B cell (primary cell): ENCODE measurements around the gene TLL1. TPM values are rescaled to one million over a fixed set of nuclear protein-coding genes. Genes with fewer than 3 reads are reported as not detected.

Experiments used
- ATAC-seq: fragments of 200-7000 bp; cut with Tn5 transposase; one replicate; pipeline ENCODE4 v1.10.0; 2021; ENCODE audit warnings: low read depth, mild to moderate bottlenecking, moderate number of reproducible peaks, moderate library complexity
- CTCF ChIA-PET: fragments of 350-600 bp; sonication (Branson Sonifier 250); formaldehyde crosslinking; loops from one replicate; lab custom pipeline; 2021; ENCODE audit warnings: antibody characterized with exemption, inconsistent platforms; lab: Charles Lee
- POLR2A ChIA-PET: fragments of 350-600 bp; sonication (Branson Sonifier 250); formaldehyde crosslinking; loops from one replicate; lab custom pipeline; 2021; ENCODE audit warnings: antibody characterized with exemption; lab: Charles Lee
- DNase-seq: peaks from one replicate; pipeline ENCODE4 v3.0.0; 2013
- H2AFZ ChIP-seq: 2 replicates; pipeline ENCODE4 v1.6.1; 2012; ENCODE audit warnings: mild to moderate bottlenecking, low read depth, low read length; ENCODE audit not compliant: insufficient read depth, poor library complexity, severe bottlenecking
- H3K27ac ChIP-seq, 2 donors: 1 replicate in 1 of 2; 2 replicates in 1 of 2; pipeline ENCODE4 v1.5.1; 2012 to 2013; ENCODE audit warnings: low read length in 2 of 2, mild to moderate bottlenecking in 2 of 2, moderate library complexity in 1 of 2
- H3K27me3 ChIP-seq, 4 experiments: fragments of 200-600 bp in 1 of 4; sonication (generic) in 1 of 4; replicated peaks in 1 of 4; 1 replicate in 2 of 4; 2 replicates in 2 of 4; pipeline versions ENCODE4 v1.6.1 to v1.7.0; 2013 to 2016; ENCODE audit warnings: low read length in 3 of 4, mild to moderate bottlenecking in 2 of 4, mixed read lengths in 1 of 4, moderate library complexity in 1 of 4; ENCODE audit not compliant: insufficient read depth in 4 of 4, control insufficient read depth in 3 of 4; ENCODE audit errors: control extremely low read depth in 1 of 4
- H3K36me3 ChIP-seq, 2 experiments: replicated peaks in 1 of 2; 1 replicate in 1 of 2; 2 replicates in 1 of 2; pipeline versions ENCODE4 v1.6.1 to v1.7.1; 2013; ENCODE audit warnings: low read length in 1 of 2; ENCODE audit not compliant: insufficient read depth in 2 of 2, control insufficient read depth in 1 of 2; ENCODE audit errors: control extremely low read depth in 1 of 2, extremely low read depth in 1 of 2
- H3K4me1 ChIP-seq, 2 donors: fragments of 200-600 bp in 1 of 2; sonication (generic) in 1 of 2; 1 replicate in 1 of 2; 2 replicates in 1 of 2; pipeline versions ENCODE4 v1.5.1 to v1.6.1; 2013 to 2017; ENCODE audit warnings: low read length in 2 of 2; ENCODE audit not compliant: control insufficient read depth in 2 of 2, insufficient read depth in 2 of 2
- H3K4me2 ChIP-seq: replicated peaks from 2 replicates; pipeline ENCODE3; 2012; ENCODE audit warnings: mild to moderate bottlenecking, low read depth, low read length; ENCODE audit not compliant: poor library complexity, severe bottlenecking
- H3K4me3 ChIP-seq, 5 experiments: fragments of 200-600 bp in 1 of 5; sonication (generic) in 1 of 5; 1 replicate in 3 of 5; 2 replicates in 2 of 5; pipeline versions ENCODE4 v1.5.1 to v1.7.0; 2011 to 2016; ENCODE audit warnings: low read length in 4 of 5, mild to moderate bottlenecking in 4 of 5, low read depth in 2 of 5, control low read depth in 1 of 5, moderate library complexity in 1 of 5; ENCODE audit not compliant: insufficient read depth in 1 of 5; ENCODE audit errors: control extremely low read depth in 1 of 5, extremely low read depth in 1 of 5
- H3K79me2 ChIP-seq: fragments of 200-600 bp; sonication (generic); one replicate; pipeline ENCODE4 v1.6.0; 2016; ENCODE audit warnings: low read length; ENCODE audit not compliant: control insufficient read depth, insufficient read depth
- H3K9ac ChIP-seq: fragments of 200-600 bp; sonication (generic); 2 replicates; pipeline ENCODE4 v1.6.1; 2017; ENCODE audit warnings: mild to moderate bottlenecking, low read length, moderate library complexity
- H3K9me3 ChIP-seq, 3 donors: one replicate each; pipeline versions ENCODE4 v1.6.1 to v1.7.1; 2013; ENCODE audit warnings: low read length in 2 of 3; ENCODE audit not compliant: control insufficient read depth in 2 of 3, insufficient read depth in 1 of 3; ENCODE audit errors: control extremely low read depth in 1 of 3
- H4K20me1 ChIP-seq: 2 replicates; pipeline ENCODE4 v1.6.0; 2012; ENCODE audit warnings: mild to moderate bottlenecking, low read length; ENCODE audit not compliant: insufficient read depth, control insufficient read depth, poor library complexity, severe bottlenecking
- H3K27ac Mint-ChIP-seq: one replicate; pipeline ENCODE4 v1.8.0; 2021; ENCODE audit warnings: mixed read lengths
- H3K27me3 Mint-ChIP-seq: one replicate; pipeline ENCODE4 v1.8.0; 2021; ENCODE audit warnings: mixed read lengths
- H3K4me1 Mint-ChIP-seq: one replicate; pipeline ENCODE4 v1.8.0; 2021; ENCODE audit warnings: mixed read lengths
- H3K4me3 Mint-ChIP-seq: one replicate; pipeline ENCODE4 v1.8.0; 2021; ENCODE audit warnings: mixed read lengths
- H3K9me3 Mint-ChIP-seq: one replicate; pipeline ENCODE4 v1.8.0; 2022; ENCODE audit warnings: mixed read lengths; ENCODE audit not compliant: insufficient read depth
- CTCF ChIP-seq: fragments of 200-600 bp; IDR thresholded peaks from one replicate; pipeline ENCODE4 v1.8.0; 2022; ENCODE audit warnings: antibody characterized with exemption, mild to moderate bottlenecking
- EZH2 ChIP-seq: IDR thresholded peaks from 2 replicates; pipeline ENCODE4 v1.6.1; 2012; ENCODE audit warnings: borderline replicate concordance, low read depth, mild to moderate bottlenecking, moderate library complexity, low read length; ENCODE audit not compliant: insufficient read depth, poor library complexity, severe bottlenecking
- WGBS: methylation state at CpG from one replicate; pipeline ENCODE4 v1.1.5; 2013; ENCODE audit warnings: missing lambda C conversion rate; ENCODE audit not compliant: insufficient coverage; 5-methylcytosine and 5-hydroxymethylcytosine counted together
- intact Hi-C: fragments of 100-400 bp; cut with micrococcal nuclease; formaldehyde crosslinking; loops from one replicate; pipeline ENCODE4 v1.10.0; 2022
- polyA minus RNA-seq: library from RNA; depleted of rRNA, polyadenylated mRNA; stranded (reverse); fragments of >200 nt; gene quantifications from 2 replicates; pipeline ENCODE4 v1.2.3, GENCODE V29; 2012
- polyA plus RNA-seq: library from polyadenylated mRNA; depleted of rRNA; stranded (reverse); fragments of >200 nt; gene quantifications from 2 replicates; pipeline ENCODE4 v1.2.3, GENCODE V29; 2012
- total RNA-seq, 2 donors: library from RNA; stranded (reverse); fragments of 120-200 nt in 1 of 2; gene quantifications; 1 replicate in 1 of 2; 2 replicates in 1 of 2; pipeline versions ENCODE4 v1.2.3 to v1.2.4, GENCODE V29; 2013 to 2022

The TLL1 gene
- not detected in 2 replicates for total RNA-seq
- 0.12 TPM for total RNA-seq (2013)
- polyA plus RNA-seq = not detected in 2 replicates
- not detected in 2 replicates for polyA minus RNA-seq

DNA sequence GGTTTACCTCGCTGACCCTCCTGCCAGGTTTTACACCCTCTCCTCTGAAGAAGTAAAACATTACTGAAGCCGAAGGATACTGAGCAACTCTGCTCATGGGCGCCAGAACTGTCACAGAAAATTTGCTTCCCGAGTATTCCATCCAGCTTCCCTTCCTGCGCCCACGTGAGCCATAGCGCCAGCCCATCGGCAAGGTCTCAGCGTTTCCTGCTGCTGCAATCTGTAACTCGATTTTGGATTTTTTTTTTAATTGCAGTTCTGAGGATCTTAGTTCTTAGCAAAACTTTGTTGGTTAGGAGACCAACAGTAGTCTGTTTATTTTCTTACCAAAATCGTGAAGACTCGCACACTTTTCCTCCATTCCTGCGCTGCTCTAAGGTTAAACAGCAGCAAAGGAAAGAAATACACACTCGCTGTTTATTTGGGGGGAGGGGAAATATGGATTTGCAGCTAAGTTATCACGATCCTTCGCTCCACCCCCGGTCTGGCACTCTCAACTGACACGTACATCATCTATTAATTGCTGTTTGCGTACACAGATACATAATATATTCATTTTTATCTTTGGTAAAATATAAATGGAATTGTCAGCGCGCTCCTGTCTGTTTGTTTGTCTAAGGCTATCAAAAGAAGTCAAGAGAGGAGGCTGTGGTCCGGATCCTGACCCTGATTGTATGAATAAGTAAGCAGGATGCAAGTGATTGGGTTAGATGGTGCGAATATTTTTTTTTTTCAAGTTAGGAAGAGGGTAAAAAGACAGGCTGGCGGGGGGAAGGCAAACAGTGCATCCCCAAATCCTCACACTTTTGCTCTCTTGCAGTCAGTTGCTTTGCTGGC is at the start of gene TLL1:
TSS of gene TLL1 (plus strand) at position 777 of the 837 bp plus-strand sequence. CDS start 668 bp downstream, outside the sequence.
- peaks cover 36% of the 10 kb centered on the region for H3K27me3 Mint-ChIP-seq
- TF ChIP-seq CTCF = no peak
- no peak for TF ChIP-seq EZH2
- H3K27ac ChIP-seq = no peak within 1 kb of the TSS
- peaks cover 0 to 4% (median 0%) of the 10 kb centered on the region in 3 donors for H3K9me3 ChIP-seq
- no peaks in the 10 kb centered on the region for H4K20me1 ChIP-seq
- H3K27ac Mint-ChIP-seq = no peak within 1 kb of the TSS
- POLR2A ChIA-PET = no interaction called here
- H3K4me2 ChIP-seq = peak within 1 kb of the TSS; percentile 15
- H3K79me2 ChIP-seq = no peaks in the 10 kb centered on the region
- H2AFZ ChIP-seq = peak within 1 kb of the TSS; percentile 9
- ATAC-seq = no peak
- H3K4me1 ChIP-seq = peaks cover 0 to 4% of the 10 kb centered on the region in 2 donors
- H3K4me3 Mint-ChIP-seq = no peak within 1 kb of the TSS
- no peak within 1 kb of the TSS for H3K4me3 ChIP-seq
- H3K36me3 ChIP-seq = no peaks in the 10 kb centered on the region
- peaks cover 10% of the 10 kb centered on the region for H3K4me1 Mint-ChIP-seq
- DNase-seq = no peak
- no peaks in the 10 kb centered on the region for H3K9me3 Mint-ChIP-seq
- intact Hi-C loops = no loop called here
- 8% methylated on average over 15 of the region's 24 CpGs for WGBS
- H3K27me3 ChIP-seq = peaks cover 0 to 38% (median 21%) of the 10 kb centered on the region in 4 experiments
- H3K9ac ChIP-seq = no peak within 1 kb of the TSS
- CTCF ChIA-PET = no interaction called here

GRCh38 chr4:165826166-165826565 is 46.9 kb upstream of the TLL1 start:
- no peaks in the 10 kb centered on the region for H3K4me1 Mint-ChIP-seq
- peaks cover 2% of the 10 kb centered on the region for H3K9me3 Mint-ChIP-seq
- ChIA-PET POLR2A (no interaction called here), CTCF (no interaction called here)
- Histone ChIP-seq H2AFZ (no peak overlapping the region), H3K4me3 (no peak overlapping the region), H3K9me3 (no peaks in the 10 kb centered on the region), H3K27ac (no peak overlapping the region), H3K27me3 (no peaks in the 10 kb centered on the region), H4K20me1 (no peaks in the 10 kb centered on the region), H3K9ac (no peak overlapping the region), H3K4me1 (no peaks in the 10 kb centered on the region), H3K4me2 (no peak overlapping the region), H3K36me3 (no peaks in the 10 kb centered on the region), H3K79me2 (no peaks in the 10 kb centered on the region)
- WGBS = 100% methylated on average over 1 of the region's 1 CpG
- TF ChIP-seq CTCF (no peak), EZH2 (no peak)
- no peak overlapping the region for H3K4me3 Mint-ChIP-seq
- H3K27me3 Mint-ChIP-seq = no peaks in the 10 kb centered on the region
- intact Hi-C loops = no loop called here
- ATAC-seq (no peak), DNase-seq (no peak)
- H3K27ac Mint-ChIP-seq = no peak overlapping the region
